Activated CD4-positive, alpha-beta T cell treated with anti-CD3 and anti-CD28 coated beads, Interleukin-2, amount 50 U/mL, for 4 hours (primary cell): ENCODE results near the gene PITPNM3.
"Not testable (repeated sequence)": the region's sequence is repeated elsewhere in the genome, so short reads cannot be mapped to it uniquely, and the experiment has no call there.

Source experiments
- DNase-seq, 2 experiments: peaks; one replicate each; pipeline ENCODE4 v3.0.0-alpha.2; 2020

The PITPNM3 gene

DNA sequence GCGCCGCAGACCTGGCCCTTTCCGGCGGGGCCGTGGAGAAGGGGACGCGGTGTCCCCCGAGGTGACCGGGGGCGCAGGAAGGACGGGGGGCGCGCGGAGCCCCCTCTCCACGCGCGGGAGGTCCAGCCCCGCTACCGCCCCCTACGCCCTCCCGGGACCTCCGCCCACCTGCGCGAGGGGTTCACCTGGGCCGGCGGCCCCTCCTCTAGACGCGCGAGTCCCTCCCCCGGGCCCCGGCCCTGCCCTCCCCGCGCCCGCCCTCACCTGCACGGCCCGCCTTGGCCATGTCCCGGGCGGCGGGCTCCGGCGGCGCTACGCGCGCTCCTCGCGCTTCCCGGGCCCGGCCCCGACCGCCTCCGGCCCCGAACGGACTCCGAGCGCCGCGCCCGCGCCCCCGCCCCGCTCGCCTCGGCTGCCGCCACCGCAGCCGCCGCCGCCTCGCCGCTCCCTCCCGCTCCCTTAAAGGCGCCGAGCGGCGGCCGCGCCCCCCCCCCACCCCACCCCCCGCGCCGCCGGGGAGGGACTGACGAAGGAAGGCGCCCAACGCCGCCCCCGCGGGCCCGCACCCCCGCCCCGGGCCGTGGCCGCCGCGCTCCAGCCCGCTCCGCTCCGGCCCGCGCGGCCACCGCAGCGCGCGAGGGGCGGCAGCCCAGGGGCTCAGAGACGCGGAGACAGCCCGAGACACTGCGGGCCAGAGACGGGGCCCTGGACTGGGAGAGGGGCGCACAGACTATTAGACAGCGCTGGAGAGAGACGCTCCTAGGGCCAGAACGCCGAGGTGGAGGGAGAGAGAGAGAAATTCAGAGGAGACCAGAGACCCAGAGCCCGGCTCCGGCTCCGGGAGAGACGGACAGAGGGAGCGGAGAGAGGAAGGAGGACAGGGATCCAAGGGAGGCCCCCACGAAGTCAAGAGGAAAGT lies at the start of gene PITPNM3:
PITPNM3 (minus strand) TSS at position 435 of the 919 bp plus-strand sequence; CDS start at position 286, 149 bp downstream.
- no peak for DNase-seq

- DNase-seq, result no peak
Observed at GRCh38 chr17:6605142-6605541, 48.8 kb upstream of the PITPNM3 start.

GRCh38 chr17:6603744-6604325 lies 47.5 kb upstream of the PITPNM3 start:
- DNase-seq, result no peak

GRCh38 chr17:6602141-6602540 lies 45.8 kb upstream of the PITPNM3 start:
- no peak for DNase-seq

DNA sequence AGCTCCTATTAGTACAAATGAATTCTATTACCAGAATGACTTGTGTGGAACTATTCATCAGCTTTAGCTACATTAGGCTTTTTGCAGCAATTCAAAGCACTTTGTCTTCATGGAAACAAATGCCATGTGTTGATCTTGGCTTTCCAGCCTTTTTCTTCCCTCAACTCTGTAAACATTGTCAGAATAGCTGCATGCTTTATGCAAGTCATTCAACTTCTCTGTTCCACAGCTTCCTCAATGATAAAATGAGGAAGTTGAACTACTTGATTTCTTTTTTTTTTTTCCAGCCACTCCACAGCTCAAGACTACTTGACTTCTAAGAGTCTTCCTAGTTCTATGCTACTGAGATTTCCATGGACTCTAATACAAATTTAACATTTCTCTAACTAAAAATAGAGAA lies 43.0 kb upstream of the PITPNM3 start:
- DNase-seq, result no peak

GRCh38 chr17:6597727-6598126 lies 41.4 kb upstream of the PITPNM3 start:
- DNase-seq, result no peak

DNA sequence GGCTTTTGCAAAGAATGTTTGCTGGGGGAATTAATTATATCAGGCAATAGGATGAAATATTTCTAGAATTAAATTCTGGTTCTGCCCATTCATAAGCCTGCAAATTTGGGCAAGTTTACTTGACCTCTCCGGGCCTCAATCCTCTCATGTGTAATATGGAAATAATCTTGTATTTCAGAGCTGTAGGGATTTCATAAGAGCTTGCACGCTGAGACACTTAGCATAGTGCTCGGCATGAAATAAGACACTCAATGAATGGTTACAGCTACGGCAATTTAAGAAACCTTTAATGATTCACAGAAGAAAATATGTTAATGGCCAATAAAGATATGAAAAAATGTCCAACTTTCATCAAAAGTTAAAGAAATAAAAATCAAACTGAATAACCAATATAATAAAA lies 40.6 kb upstream of the PITPNM3 start:
- no peak for DNase-seq

DNA sequence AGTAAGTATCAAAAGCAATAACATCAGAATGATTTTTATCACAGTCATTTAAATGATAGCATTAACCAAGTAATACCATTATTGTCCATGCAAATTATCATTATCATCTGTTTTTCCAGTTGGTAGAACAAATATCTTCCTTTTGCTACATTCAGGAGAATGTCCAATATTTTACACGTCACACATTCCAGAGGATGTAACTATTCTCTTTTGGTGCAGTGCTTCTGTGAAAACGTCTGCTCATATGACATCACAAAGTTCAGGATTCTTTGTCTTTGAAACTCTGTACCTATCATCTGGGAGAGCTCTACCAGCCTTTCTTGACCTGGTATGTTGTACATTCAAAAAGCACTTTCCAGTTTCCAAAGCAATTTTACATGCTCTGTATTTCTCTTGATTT lies 40.2 kb upstream of the PITPNM3 start:
- no peak for DNase-seq

DNA sequence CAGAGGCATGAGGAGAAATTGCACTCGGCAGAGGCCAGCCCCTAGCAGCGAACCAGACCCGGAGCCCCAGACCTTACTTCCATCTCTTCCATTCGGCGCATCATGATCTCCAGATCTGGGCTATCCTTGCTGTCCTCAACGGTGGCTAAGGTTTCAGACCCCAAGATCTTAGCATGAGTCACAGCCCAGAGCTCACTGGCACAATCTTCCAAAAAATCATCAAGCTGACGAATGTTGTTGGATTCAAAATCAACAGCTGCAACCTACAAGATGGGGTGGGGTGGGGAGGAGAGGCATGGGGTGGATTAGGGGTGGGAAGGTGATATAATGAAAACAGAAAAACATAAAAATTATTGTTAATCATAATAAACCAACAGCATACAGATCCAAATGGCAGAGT lies 39.7 kb upstream of the PITPNM3 start:
- DNase-seq, result no peak

DNA sequence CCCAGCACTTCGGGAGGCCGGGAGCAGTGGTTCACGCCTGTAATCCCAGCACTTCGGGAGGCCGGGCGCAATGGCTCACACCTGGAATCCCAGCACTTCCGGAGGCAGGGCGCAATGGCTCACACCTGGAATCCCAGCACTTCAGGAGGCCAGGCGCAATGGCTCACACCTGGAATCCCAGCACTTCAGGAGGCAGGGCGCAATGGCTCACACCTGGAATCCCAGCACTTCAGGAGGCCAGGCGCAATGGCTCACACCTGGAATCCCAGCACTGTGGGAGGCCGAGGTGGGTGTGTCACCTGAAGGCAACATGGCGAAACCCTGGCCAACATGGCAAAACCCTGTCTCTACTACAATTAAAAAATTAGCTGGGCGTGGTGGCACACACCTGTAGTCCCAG lies 37.0 kb upstream of the PITPNM3 start:
- not testable (repeated sequence) for DNase-seq

DNA sequence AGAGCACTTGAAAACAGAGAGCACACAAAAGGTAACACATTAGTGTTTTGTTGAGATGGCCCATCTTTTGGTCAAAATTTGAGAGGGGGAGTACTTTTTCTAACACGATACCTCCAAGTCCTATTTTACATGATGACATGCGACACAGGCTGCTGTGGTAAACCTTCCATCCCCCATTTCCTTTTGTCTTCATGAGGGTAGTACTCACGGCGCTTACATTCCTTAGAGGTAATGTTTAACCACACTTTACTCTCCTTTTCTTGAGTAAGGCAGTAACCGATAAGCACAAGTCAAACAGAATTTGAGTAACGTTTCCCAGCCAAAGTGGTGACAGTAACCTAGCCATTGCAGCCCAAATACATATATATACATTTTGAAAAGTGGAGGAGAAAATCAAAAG lies 35.8 kb upstream of the PITPNM3 start:
- DNase-seq, result no peak

GRCh38 chr17:6591599-6592158 lies 35.3 kb upstream of the PITPNM3 start:
- no peak for DNase-seq

DNA sequence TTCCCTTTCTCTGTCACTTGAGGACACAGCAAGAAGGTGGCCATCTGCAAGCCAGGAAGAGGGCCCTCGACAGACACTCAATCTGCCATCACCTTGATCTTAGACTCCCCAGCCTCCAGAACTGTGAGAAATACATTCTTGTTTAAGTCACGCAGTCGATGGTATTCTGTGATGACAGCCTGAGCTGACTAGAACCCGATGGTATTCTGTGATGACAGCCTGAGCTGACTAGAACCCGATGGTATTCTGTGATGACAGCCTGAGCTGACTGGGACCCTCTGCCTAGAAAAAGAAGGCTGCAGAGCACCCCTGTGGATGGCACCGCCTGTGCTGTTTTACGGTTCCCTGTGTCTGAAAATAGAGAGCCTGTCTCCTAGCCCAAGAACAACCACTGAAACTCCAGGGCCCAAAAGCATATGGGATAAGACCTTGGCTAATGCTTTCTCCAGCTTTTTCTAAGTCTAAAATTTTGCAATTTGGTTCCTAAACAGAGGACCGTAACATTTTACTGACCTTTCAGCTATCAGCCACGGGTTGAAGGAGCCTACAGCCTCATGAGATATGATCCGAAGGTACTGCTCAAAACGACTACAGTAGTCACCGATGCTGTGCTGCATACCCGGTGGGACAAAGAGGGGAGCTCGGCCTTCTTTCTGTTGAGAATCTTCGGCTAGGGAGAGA lies 33.1 kb upstream of the PITPNM3 start:
- DNase-seq, result no peak

- DNase-seq, result no peak
Observed at GRCh38 chr17:6588165-6588564, 31.8 kb upstream of the PITPNM3 start.

- DNase-seq, result no peak
Observed at GRCh38 chr17:6587310-6587709, 31.0 kb upstream of the PITPNM3 start.

- DNase-seq, result no peak
Observed at GRCh38 chr17:6583411-6583810, 27.1 kb upstream of the PITPNM3 start.

- no peak for DNase-seq
Observed at GRCh38 chr17:6580625-6581024, 24.3 kb upstream of the PITPNM3 start.

GRCh38 chr17:6578491-6578890 lies 22.1 kb upstream of the PITPNM3 start:
- DNase-seq, result no peak

- DNase-seq, result no peak
Observed at GRCh38 chr17:6577686-6578263, 21.4 kb upstream of the PITPNM3 start.

GRCh38 chr17:6576038-6576785 lies 19.9 kb upstream of the PITPNM3 start:
- DNase-seq, result no peak

DNA sequence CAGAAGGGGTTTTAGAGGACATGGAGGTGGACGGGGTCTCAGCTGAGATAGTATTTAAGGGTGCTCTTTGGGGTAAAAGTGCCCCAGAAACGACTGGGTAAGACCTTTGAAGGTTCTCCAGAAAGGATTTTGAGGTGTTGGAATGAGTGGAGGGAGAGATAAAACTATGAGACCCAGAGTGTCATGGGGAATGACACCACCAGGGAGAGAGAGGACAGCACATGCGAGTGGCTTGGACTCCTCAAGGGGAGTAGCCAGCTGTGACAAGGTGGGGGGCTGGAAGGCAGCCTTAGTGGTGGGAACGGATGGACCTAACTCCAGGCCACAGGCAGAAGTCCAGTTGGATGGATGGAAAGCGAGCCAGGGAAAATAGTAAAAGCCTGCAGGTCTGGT lies 19.2 kb upstream of the PITPNM3 start:
- no peak for DNase-seq
